ENCODE results near the gene TGM5. TPM values are rescaled to one million over a fixed set of nuclear protein-coding genes. Genes with fewer than 3 reads are reported as not detected.

The TGM5 gene
- polyA plus RNA-seq, 2 of the 4 experiments (the other 2 are of a cell fraction) = not detected

GRCh38 chr15:43185157-43186002, 81.3 kb downstream of the TGM5 start, which contains the start of gene CCNDBP1:
Gene CCNDBP1, plus strand, starts transcription at chr15:43185403. Its CDS starts 96 bp downstream, at chr15:43185499.
- Histone ChIP-seq H3K4me2 (peak within 1 kb of the TSS; percentile 82), H3K27ac (peak within 1 kb of the TSS; percentile 84 to 95), H3K4me1 (peaks cover 6% of the 10 kb centered on the region; the same call in 2 of the 3 replicates), H3K9me3 (no peaks in the 10 kb centered on the region), H3K4me3 (peak within 1 kb of the TSS; percentile 73)
- peak; percentile 91 to 93 for DNase-seq (ENCODE audit: low read depth in 1 of 2, low spot score in 1 of 2)
- CTCF ChIA-PET = interaction anchor here (1.4 to 3.4 kb wide), 4 partner anchors 11 to 100 kb away, joined by 4 to 19 read pairs (median 6); no protein-coding TSS in a partner anchor
- POLR2A ChIA-PET = interaction anchor here (0.6 to 0.8 kb wide), 2 partner anchors 19 to 49 kb away, joined by 3 read pairs; no protein-coding TSS in a partner anchor
- ATAC-seq = peak; percentile 97 to 100
- no peak for TF ChIP-seq ATOH8 (CRISPR knock-in tag; IDR thresholded peaks at IDR 0.05; ENCODE audit: low read depth)
- TF ChIP-seq ESRRA (IDR thresholded peaks at IDR 0.05; ENCODE audit: borderline replicate concordance, low read length) = no peak
- no peak for TF ChIP-seq FOXS1 (CRISPR knock-in tag; IDR thresholded peaks at IDR 0.05)
- no peak for TF ChIP-seq REST (IDR thresholded peaks at IDR 0.05)
- no peak for TF ChIP-seq HMGXB4 (CRISPR knock-in tag; IDR thresholded peaks at IDR 0.05; ENCODE audit: borderline replicate concordance)
- TF ChIP-seq BCL3 (IDR thresholded peaks at IDR 0.05) = 0 out of 3 replicates have a peak, but pooled peaks have one; percentile 35
- TF ChIP-seq CHD2 (IDR thresholded peaks at IDR 0.05; ENCODE audit: low read length, partially characterized antibody) = no peak
- TF ChIP-seq EHMT2 (IDR thresholded peaks at IDR 0.05; ENCODE audit: low read depth) = no peak
- TF ChIP-seq CTCF (IDR thresholded peaks at IDR 0.05) = peak; percentile 16; the same call in 1 of the 3 replicates
- no peak for TF ChIP-seq MAZ (IDR thresholded peaks at IDR 0.05; ENCODE audit: borderline replicate concordance, low read depth, low read length)
- TF ChIP-seq ZFP36 (IDR thresholded peaks at IDR 0.05; ENCODE audit: borderline replicate concordance, partially characterized antibody) = no peak
- TF ChIP-seq EHF (CRISPR knock-in tag; IDR thresholded peaks at IDR 0.05) = no peak
- no peak for TF ChIP-seq JUNB (IDR thresholded peaks at IDR 0.05)
- TF ChIP-seq MAX (IDR thresholded peaks at IDR 0.05) = peak; percentile 89
- peak; percentile 84; the same call in 1 of the 2 replicates for TF ChIP-seq MYC (IDR thresholded peaks at IDR 0.05; ENCODE audit: borderline replicate concordance, low read length)
- TF ChIP-seq CBX2 (IDR thresholded peaks at IDR 0.05; ENCODE audit: borderline replicate concordance, low read depth) = no peak
- peak in 1 of 2 experiments; percentile 51; a peak in 2 of 5 replicates for TF ChIP-seq JUN (IDR thresholded peaks at IDR 0.05)
- no peak for TF ChIP-seq BHLHE40 (IDR thresholded peaks at IDR 0.05; ENCODE audit: low read depth, low read length)
- no peak for TF ChIP-seq HDAC2 (IDR thresholded peaks at IDR 0.05)
- no peak for TF ChIP-seq CHD4 (IDR thresholded peaks at IDR 0.05; ENCODE audit: borderline replicate concordance)
- TF ChIP-seq PHF8 (IDR thresholded peaks at IDR 0.05; ENCODE audit: borderline replicate concordance, low read depth) = peak; percentile 85
- TF ChIP-seq POLR2A (IDR thresholded peaks at IDR 0.05; ENCODE audit: low read length) = peak; percentile 77
- FAIRE-seq = no peak
- under 1% methylated on average over 22 of the region's 69 CpGs for WGBS (ENCODE audit: missing lambda C conversion rate)

Data from A549 (cell line).